Measurements from ENCODE around the gene RNASE13.

DNA sequence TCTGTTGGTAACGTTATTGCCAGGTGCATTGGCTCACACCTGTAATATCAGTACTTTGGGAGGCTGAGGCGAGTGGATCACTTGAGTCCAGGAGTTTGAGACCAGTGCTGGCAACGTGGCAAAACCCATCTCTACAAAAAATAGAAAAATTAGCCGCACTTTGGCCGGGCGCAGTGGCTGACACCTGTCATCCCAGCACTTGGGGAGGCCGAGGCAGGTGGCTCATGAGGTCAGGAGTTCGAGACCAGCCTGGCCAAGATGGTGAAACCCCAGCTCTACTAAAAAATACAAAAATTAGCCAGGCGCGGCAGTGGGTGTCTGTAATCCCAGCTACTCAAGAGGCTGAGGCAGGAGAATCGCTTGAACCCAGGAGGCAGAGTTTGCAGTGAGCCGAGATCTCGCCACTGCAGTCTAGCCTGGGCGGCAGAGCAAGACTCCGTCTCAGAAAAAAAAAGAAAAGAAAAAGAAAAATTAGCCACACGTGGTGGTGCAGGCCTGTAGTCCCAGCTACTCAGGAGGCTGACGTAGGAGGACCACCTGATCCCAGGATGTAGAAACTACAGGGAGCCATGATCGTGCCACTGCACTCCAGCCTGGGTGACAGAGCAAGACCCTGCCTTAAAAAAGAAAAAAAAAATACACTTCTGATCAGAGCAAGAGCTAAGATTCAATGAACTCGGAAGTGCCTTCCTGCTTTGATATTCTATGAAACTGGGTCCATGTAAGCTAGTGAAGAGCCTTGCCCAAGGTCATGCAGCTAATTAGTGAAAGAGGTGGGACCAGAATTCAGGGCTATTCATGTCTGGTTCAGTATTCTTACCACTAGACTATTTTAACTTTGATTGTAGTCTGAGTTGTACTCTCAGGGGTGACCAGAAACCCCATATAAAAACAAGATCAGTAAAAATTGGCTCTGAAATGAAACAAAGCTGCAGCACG lies 18.8 kb upstream of the RNASE13 start:
- TF ChIP-seq, protein P1, sequence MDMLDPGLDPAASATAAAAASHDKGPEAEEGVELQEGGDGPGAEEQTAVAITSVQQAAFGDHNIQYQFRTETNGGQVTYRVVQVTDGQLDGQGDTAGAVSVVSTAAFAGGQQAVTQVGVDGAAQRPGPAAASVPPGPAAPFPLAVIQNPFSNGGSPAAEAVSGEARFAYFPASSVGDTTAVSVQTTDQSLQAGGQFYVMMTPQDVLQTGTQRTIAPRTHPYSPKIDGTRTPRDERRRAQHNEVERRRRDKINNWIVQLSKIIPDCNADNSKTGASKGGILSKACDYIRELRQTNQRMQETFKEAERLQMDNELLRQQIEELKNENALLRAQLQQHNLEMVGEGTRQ (CRISPR knock-in tag; IDR thresholded peaks at IDR 0.05): no peak
- no peak for TF ChIP-seq CREM (CRISPR knock-in tag; IDR thresholded peaks at IDR 0.05)
- no peak for TF ChIP-seq SP1 (CRISPR knock-in tag; conservative IDR thresholded peaks at IDR 0.05)
- TF ChIP-seq, protein P2, sequence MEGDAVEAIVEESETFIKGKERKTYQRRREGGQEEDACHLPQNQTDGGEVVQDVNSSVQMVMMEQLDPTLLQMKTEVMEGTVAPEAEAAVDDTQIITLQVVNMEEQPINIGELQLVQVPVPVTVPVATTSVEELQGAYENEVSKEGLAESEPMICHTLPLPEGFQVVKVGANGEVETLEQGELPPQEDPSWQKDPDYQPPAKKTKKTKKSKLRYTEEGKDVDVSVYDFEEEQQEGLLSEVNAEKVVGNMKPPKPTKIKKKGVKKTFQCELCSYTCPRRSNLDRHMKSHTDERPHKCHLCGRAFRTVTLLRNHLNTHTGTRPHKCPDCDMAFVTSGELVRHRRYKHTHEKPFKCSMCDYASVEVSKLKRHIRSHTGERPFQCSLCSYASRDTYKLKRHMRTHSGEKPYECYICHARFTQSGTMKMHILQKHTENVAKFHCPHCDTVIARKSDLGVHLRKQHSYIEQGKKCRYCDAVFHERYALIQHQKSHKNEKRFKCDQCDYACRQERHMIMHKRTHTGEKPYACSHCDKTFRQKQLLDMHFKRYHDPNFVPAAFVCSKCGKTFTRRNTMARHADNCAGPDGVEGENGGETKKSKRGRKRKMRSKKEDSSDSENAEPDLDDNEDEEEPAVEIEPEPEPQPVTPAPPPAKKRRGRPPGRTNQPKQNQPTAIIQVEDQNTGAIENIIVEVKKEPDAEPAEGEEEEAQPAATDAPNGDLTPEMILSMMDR (IDR thresholded peaks at IDR 0.05): no peak
- TF ChIP-seq, protein P3, sequence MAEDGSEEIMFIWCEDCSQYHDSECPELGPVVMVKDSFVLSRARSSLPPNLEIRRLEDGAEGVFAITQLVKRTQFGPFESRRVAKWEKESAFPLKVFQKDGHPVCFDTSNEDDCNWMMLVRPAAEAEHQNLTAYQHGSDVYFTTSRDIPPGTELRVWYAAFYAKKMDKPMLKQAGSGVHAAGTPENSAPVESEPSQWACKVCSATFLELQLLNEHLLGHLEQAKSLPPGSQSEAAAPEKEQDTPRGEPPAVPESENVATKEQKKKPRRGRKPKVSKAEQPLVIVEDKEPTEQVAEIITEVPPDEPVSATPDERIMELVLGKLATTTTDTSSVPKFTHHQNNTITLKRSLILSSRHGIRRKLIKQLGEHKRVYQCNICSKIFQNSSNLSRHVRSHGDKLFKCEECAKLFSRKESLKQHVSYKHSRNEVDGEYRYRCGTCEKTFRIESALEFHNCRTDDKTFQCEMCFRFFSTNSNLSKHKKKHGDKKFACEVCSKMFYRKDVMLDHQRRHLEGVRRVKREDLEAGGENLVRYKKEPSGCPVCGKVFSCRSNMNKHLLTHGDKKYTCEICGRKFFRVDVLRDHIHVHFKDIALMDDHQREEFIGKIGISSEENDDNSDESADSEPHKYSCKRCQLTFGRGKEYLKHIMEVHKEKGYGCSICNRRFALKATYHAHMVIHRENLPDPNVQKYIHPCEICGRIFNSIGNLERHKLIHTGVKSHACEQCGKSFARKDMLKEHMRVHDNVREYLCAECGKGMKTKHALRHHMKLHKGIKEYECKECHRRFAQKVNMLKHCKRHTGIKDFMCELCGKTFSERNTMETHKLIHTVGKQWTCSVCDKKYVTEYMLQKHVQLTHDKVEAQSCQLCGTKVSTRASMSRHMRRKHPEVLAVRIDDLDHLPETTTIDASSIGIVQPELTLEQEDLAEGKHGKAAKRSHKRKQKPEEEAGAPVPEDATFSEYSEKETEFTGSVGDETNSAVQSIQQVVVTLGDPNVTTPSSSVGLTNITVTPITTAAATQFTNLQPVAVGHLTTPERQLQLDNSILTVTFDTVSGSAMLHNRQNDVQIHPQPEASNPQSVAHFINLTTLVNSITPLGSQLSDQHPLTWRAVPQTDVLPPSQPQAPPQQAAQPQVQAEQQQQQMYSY (CRISPR knock-in tag; IDR thresholded peaks at IDR 0.05): no peak
- no peak for TF ChIP-seq CREB1 (CRISPR knock-in tag; IDR thresholded peaks at IDR 0.05)
- TF ChIP-seq, protein P4, sequence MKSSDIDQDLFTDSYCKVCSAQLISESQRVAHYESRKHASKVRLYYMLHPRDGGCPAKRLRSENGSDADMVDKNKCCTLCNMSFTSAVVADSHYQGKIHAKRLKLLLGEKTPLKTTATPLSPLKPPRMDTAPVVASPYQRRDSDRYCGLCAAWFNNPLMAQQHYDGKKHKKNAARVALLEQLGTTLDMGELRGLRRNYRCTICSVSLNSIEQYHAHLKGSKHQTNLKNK (CRISPR knock-in tag; IDR thresholded peaks at IDR 0.05): no peak
- TF ChIP-seq ZBTB21 (CRISPR knock-in tag; IDR thresholded peaks at IDR 0.05; ENCODE audit: borderline replicate concordance): no peak
- TF ChIP-seq, protein P5, sequence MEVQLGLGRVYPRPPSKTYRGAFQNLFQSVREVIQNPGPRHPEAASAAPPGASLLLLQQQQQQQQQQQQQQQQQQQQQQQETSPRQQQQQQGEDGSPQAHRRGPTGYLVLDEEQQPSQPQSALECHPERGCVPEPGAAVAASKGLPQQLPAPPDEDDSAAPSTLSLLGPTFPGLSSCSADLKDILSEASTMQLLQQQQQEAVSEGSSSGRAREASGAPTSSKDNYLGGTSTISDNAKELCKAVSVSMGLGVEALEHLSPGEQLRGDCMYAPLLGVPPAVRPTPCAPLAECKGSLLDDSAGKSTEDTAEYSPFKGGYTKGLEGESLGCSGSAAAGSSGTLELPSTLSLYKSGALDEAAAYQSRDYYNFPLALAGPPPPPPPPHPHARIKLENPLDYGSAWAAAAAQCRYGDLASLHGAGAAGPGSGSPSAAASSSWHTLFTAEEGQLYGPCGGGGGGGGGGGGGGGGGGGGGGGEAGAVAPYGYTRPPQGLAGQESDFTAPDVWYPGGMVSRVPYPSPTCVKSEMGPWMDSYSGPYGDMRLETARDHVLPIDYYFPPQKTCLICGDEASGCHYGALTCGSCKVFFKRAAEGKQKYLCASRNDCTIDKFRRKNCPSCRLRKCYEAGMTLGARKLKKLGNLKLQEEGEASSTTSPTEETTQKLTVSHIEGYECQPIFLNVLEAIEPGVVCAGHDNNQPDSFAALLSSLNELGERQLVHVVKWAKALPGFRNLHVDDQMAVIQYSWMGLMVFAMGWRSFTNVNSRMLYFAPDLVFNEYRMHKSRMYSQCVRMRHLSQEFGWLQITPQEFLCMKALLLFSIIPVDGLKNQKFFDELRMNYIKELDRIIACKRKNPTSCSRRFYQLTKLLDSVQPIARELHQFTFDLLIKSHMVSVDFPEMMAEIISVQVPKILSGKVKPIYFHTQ (CRISPR knock-in tag; IDR thresholded peaks at IDR 0.05): no peak
- TF ChIP-seq ETV6 (CRISPR knock-in tag; IDR thresholded peaks at IDR 0.05): no peak
- no peak for TF ChIP-seq KAT7 (CRISPR knock-in tag; IDR thresholded peaks at IDR 0.05; ENCODE audit: borderline replicate concordance)
- TF ChIP-seq TEAD4 (CRISPR knock-in tag; IDR thresholded peaks at IDR 0.05): no peak
